Measurements from ENCODE around the gene ZNF397. TPM values are rescaled to one million over a fixed set of nuclear protein-coding genes. Genes with fewer than 3 reads are reported as not detected.

The ZNF397 gene
- total RNA-seq, 1 experiment from 2014 or later = 9.8 TPM

- in situ Hi-C loops (cut with HindIII; ENCODE audit: low pct_unique_long_range_greater_than_20kb, low sequenced_read_pairs) = no loop called here
- Histone ChIP-seq H3K27me3 (ENCODE audit: control insufficient read depth, insufficient read depth, low read length) (no peaks in the 10 kb centered on the region), H3K27ac (ENCODE audit: low read length) (no peak overlapping the region), H3K9me3 (ENCODE audit: control insufficient read depth, insufficient read depth, low read depth, low read length) (peaks cover 53% of the 10 kb centered on the region), H3K36me3 (ENCODE audit: control insufficient read depth, insufficient read depth, low read length) (peaks cover 7% of the 10 kb centered on the region; the same call in 1 of the 2 replicates), H3K4me1 (ENCODE audit: control insufficient read depth, insufficient read depth, low read length) (peaks cover 3% of the 10 kb centered on the region; the same call in 1 of the 2 replicates), H3K4me3 (ENCODE audit: low read depth in 2 of 2, low read length in 2 of 2) (no peak overlapping the region)
- ChIA-PET CTCF (no interaction called here), POLR2A (no interaction called here)
- intact Hi-C loops (cut with micrococcal nuclease; ENCODE audit: unreplicated experiment) = loop anchor here (10.0 kb wide), 1 partner anchor 60 kb away; no protein-coding TSS in a partner anchor
- no TSS peak for BruUV-seq (replicated peaks)
- DNase-seq (ENCODE audit: low read depth, low spot score) = no peak
- TF ChIP-seq TCF7L2 (IDR thresholded peaks at IDR 0.05; ENCODE audit: low read depth, low read length) (no peak), SIN3A (IDR thresholded peaks at IDR 0.05; ENCODE audit: borderline replicate concordance, insufficient read depth, low read depth, low read length) (no peak), POLR2AphosphoS5 (IDR thresholded peaks at IDR 0.05; ENCODE audit: low read depth, low read length) (no peak), REST (IDR thresholded peaks at IDR 0.05; ENCODE audit: insufficient read depth in 1 of 2, low read depth in 2 of 2, low read length in 1 of 2) (no peak)
- TF ChIP-seq, protein P1, sequence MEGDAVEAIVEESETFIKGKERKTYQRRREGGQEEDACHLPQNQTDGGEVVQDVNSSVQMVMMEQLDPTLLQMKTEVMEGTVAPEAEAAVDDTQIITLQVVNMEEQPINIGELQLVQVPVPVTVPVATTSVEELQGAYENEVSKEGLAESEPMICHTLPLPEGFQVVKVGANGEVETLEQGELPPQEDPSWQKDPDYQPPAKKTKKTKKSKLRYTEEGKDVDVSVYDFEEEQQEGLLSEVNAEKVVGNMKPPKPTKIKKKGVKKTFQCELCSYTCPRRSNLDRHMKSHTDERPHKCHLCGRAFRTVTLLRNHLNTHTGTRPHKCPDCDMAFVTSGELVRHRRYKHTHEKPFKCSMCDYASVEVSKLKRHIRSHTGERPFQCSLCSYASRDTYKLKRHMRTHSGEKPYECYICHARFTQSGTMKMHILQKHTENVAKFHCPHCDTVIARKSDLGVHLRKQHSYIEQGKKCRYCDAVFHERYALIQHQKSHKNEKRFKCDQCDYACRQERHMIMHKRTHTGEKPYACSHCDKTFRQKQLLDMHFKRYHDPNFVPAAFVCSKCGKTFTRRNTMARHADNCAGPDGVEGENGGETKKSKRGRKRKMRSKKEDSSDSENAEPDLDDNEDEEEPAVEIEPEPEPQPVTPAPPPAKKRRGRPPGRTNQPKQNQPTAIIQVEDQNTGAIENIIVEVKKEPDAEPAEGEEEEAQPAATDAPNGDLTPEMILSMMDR (IDR thresholded peaks at IDR 0.05) = no peak
- ATAC-seq = no peak
Observed at GRCh38 chr18:35244671-35245070, 3.8 kb downstream of the ZNF397 start.

DNA sequence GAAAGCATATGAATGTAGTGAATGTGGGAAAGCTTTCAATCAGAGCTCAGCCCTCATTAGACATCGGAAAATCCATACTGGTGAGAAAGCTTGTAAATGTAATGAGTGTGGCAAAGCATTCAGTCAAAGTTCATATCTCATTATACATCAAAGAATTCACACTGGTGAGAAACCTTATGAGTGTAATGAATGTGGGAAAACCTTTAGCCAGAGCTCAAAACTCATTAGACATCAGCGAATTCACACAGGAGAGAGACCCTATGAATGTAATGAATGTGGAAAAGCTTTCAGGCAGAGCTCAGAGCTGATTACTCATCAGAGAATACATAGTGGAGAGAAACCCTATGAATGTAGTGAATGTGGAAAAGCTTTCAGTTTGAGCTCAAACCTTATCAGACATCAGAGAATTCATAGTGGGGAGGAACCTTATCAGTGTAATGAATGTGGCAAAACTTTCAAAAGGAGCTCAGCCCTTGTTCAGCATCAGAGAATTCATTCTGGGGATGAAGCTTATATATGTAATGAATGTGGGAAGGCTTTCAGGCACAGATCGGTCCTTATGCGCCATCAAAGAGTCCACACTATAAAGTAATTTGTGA lies 5.0 kb downstream of the ZNF397 start:
- Histone ChIP-seq H3K27me3 (ENCODE audit: control insufficient read depth, insufficient read depth, low read length) (no peaks in the 10 kb centered on the region), H3K9me3 (ENCODE audit: control insufficient read depth, insufficient read depth, low read depth, low read length) (peaks cover 60% of the 10 kb centered on the region), H3K4me3 (ENCODE audit: low read depth in 2 of 2, low read length in 2 of 2) (no peak overlapping the region), H3K36me3 (ENCODE audit: control insufficient read depth, insufficient read depth, low read length) (peaks cover 7% of the 10 kb centered on the region; the same call in 1 of the 2 replicates), H3K4me1 (ENCODE audit: control insufficient read depth, insufficient read depth, low read length) (no peaks in the 10 kb centered on the region), H3K27ac (ENCODE audit: low read length) (no peak overlapping the region)
- intact Hi-C loops (cut with micrococcal nuclease; ENCODE audit: unreplicated experiment) (loop anchor here (10.0 kb wide), 1 partner anchor 59 kb away; no protein-coding TSS in a partner anchor), in situ Hi-C loops (cut with HindIII; ENCODE audit: low pct_unique_long_range_greater_than_20kb, low sequenced_read_pairs) (no loop called here)
- ATAC-seq (no peak), DNase-seq (ENCODE audit: low read depth, low spot score) (no peak)
- ChIA-PET CTCF (no interaction called here), POLR2A (interaction anchor here (0.6 kb wide), 1 partner anchor 157 kb away, joined by 3 read pairs; no protein-coding TSS in a partner anchor)
- no TSS peak for BruUV-seq (replicated peaks)
- TF ChIP-seq POLR2AphosphoS5 (IDR thresholded peaks at IDR 0.05; ENCODE audit: low read depth, low read length) = no peak
- TF ChIP-seq, protein P1 (IDR thresholded peaks at IDR 0.05) = no peak
- TF ChIP-seq SIN3A (IDR thresholded peaks at IDR 0.05; ENCODE audit: borderline replicate concordance, insufficient read depth, low read depth, low read length) = no peak
- TF ChIP-seq TCF7L2 (IDR thresholded peaks at IDR 0.05; ENCODE audit: low read depth, low read length) = no peak
- TF ChIP-seq REST (IDR thresholded peaks at IDR 0.05; ENCODE audit: insufficient read depth in 1 of 2, low read depth in 2 of 2, low read length in 1 of 2) = no peak
